Mononuclear cell (primary cell): Measurements from ENCODE around the gene COL9A2. TPM values are rescaled to one million over a fixed set of nuclear protein-coding genes. Genes with fewer than 3 reads are reported as not detected.

ENCODE experiments used
- H3K27me3 ChIP-seq: 2 replicates; pipeline ENCODE4 v1.6.0; 2011; ENCODE audit warnings: low read length, control low read depth; ENCODE audit not compliant: insufficient read depth
- H3K4me1 ChIP-seq: 2 replicates; pipeline ENCODE4 v1.5.1; 2011; ENCODE audit warnings: mild to moderate bottlenecking, low read length, control low read depth; ENCODE audit not compliant: insufficient read depth
- H3K4me3 ChIP-seq: 2 replicates; pipeline ENCODE4 v1.5.1; 2011; ENCODE audit warnings: mild to moderate bottlenecking, low read length, moderate library complexity
- H3K9me3 ChIP-seq: 2 replicates; pipeline ENCODE4 v1.5.1; 2011; ENCODE audit warnings: low read depth, mild to moderate bottlenecking, control low read depth, low read length
- total RNA-seq: library from RNA; depleted of rRNA; stranded (reverse); fragments of >200 nt; gene quantifications from one replicate; pipeline ENCODE4 v1.2.3, GENCODE V29; 2012

COL9A2 gene
- total RNA-seq, 1 donor = 4.1 TPM

- no peaks in the 10 kb centered on the region for H3K27me3 ChIP-seq
- no peaks in the 10 kb centered on the region for H3K9me3 ChIP-seq
- no peak overlapping the region for H3K4me3 ChIP-seq
- no peaks in the 10 kb centered on the region for H3K4me1 ChIP-seq
Observed at GRCh38 chr1:40301066-40301465, 16.0 kb downstream of the COL9A2 start.

- no peaks in the 10 kb centered on the region for H3K9me3 ChIP-seq
- no peak overlapping the region for H3K4me3 ChIP-seq
- no peaks in the 10 kb centered on the region for H3K27me3 ChIP-seq
Observed at GRCh38 chr1:40300651-40301050, 16.4 kb downstream of the COL9A2 start.

GRCh38 chr1:40300249-40300567 lies 16.9 kb downstream of the COL9A2 start:
- no peaks in the 10 kb centered on the region for H3K9me3 ChIP-seq
- H3K4me1 ChIP-seq = no peaks in the 10 kb centered on the region
- H3K4me3 ChIP-seq = no peak overlapping the region
- no peaks in the 10 kb centered on the region for H3K27me3 ChIP-seq

More at GRCh38 chr1:40300651-40301050, 16.4 kb downstream of the COL9A2 start:
- no peaks in the 10 kb centered on the region for H3K4me1 ChIP-seq

- Histone ChIP-seq H3K4me3 (no peak overlapping the region), H3K27me3 (no peaks in the 10 kb centered on the region), H3K9me3 (no peaks in the 10 kb centered on the region), H3K4me1 (no peaks in the 10 kb centered on the region)
Observed at GRCh38 chr1:40299366-40300248, 17.5 kb downstream of the COL9A2 start.

- H3K4me1 ChIP-seq = no peaks in the 10 kb centered on the region
- H3K4me3 ChIP-seq = no peak overlapping the region
- no peaks in the 10 kb centered on the region for H3K9me3 ChIP-seq
- no peaks in the 10 kb centered on the region for H3K27me3 ChIP-seq
Observed at GRCh38 chr1:40291293-40291692, 25.8 kb downstream of the COL9A2 start.

GRCh38 chr1:40281853-40282252 lies 35.2 kb downstream of the COL9A2 start:
- H3K9me3 ChIP-seq = no peaks in the 10 kb centered on the region
- H3K4me3 ChIP-seq = no peak overlapping the region
- H3K27me3 ChIP-seq = no peaks in the 10 kb centered on the region
- H3K4me1 ChIP-seq = no peaks in the 10 kb centered on the region

GRCh38 chr1:40276122-40276521 lies 41.0 kb downstream of the COL9A2 start:
- no peaks in the 10 kb centered on the region for H3K4me1 ChIP-seq
- H3K9me3 ChIP-seq = no peaks in the 10 kb centered on the region
- H3K27me3 ChIP-seq = no peaks in the 10 kb centered on the region
- H3K4me3 ChIP-seq = no peak overlapping the region

- no peaks in the 10 kb centered on the region for H3K4me1 ChIP-seq
- no peaks in the 10 kb centered on the region for H3K27me3 ChIP-seq
- no peaks in the 10 kb centered on the region for H3K9me3 ChIP-seq
- H3K4me3 ChIP-seq = no peak overlapping the region
Observed at GRCh38 chr1:40274331-40274730, 42.8 kb downstream of the COL9A2 start.

GRCh38 chr1:40273547-40274166 lies 43.4 kb downstream of the COL9A2 start:
- no peaks in the 10 kb centered on the region for H3K4me1 ChIP-seq
- H3K27me3 ChIP-seq = no peaks in the 10 kb centered on the region
- H3K4me3 ChIP-seq = no peak overlapping the region
- no peaks in the 10 kb centered on the region for H3K9me3 ChIP-seq

- H3K27me3 ChIP-seq = no peaks in the 10 kb centered on the region
- no peak overlapping the region for H3K4me3 ChIP-seq
- no peaks in the 10 kb centered on the region for H3K9me3 ChIP-seq
- H3K4me1 ChIP-seq = no peaks in the 10 kb centered on the region
Observed at GRCh38 chr1:40272653-40273213, 44.4 kb downstream of the COL9A2 start.

- H3K4me1 ChIP-seq = no peaks in the 10 kb centered on the region
- H3K9me3 ChIP-seq = no peaks in the 10 kb centered on the region
- no peak overlapping the region for H3K4me3 ChIP-seq
- H3K27me3 ChIP-seq = no peaks in the 10 kb centered on the region
Observed at GRCh38 chr1:40270152-40270834, 46.8 kb downstream of the COL9A2 start.

GRCh38 chr1:40268211-40268610 lies 48.9 kb downstream of the COL9A2 start:
- Histone ChIP-seq H3K27me3 (no peaks in the 10 kb centered on the region), H3K4me1 (no peaks in the 10 kb centered on the region), H3K9me3 (no peaks in the 10 kb centered on the region), H3K4me3 (no peak overlapping the region)

GRCh38 chr1:40267767-40268187 lies 49.3 kb downstream of the COL9A2 start:
- no peaks in the 10 kb centered on the region for H3K4me1 ChIP-seq
- no peaks in the 10 kb centered on the region for H3K27me3 ChIP-seq
- H3K9me3 ChIP-seq = no peaks in the 10 kb centered on the region
- H3K4me3 ChIP-seq = no peak overlapping the region

GRCh38 chr1:40266786-40267535 lies 50.1 kb downstream of the COL9A2 start:
- no peaks in the 10 kb centered on the region for H3K4me1 ChIP-seq
- no peak overlapping the region for H3K4me3 ChIP-seq
- no peaks in the 10 kb centered on the region for H3K9me3 ChIP-seq
- no peaks in the 10 kb centered on the region for H3K27me3 ChIP-seq
